Non-pigmented ciliary epithelial cell (primary cell): ENCODE results near the gene AGPAT3.

Experiments used
- DNase-seq: peaks from one replicate; pipeline ENCODE4 v3.0.0-alpha.2; 2010; ENCODE audit warnings: low read depth

Gene AGPAT3

GRCh38 chr21:43907751-43908150 is 42.7 kb downstream of the AGPAT3 start:
- DNase-seq = no peak

DNA sequence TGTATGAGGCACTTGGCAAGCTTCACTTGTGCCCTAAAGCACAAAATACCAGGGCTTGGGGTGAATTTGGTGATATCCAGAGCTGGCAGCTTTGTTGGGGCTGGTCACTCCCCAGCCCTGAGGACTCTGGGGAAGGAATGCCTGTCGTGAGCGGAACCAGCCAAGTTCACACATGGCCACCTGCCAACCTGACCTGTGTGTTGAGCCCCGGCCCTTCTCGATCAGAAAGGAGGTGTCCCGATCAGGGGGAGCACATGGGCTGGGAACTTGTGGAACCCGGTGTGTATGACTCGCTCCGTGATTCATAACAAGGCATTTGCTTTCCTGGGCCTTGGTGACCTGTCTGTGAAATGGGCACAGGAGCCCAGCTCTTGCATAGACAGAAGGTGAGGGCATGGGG is 43.1 kb downstream of the AGPAT3 start:
- no peak for DNase-seq

GRCh38 chr21:43909741-43910400 is 44.8 kb downstream of the AGPAT3 start:
- no peak for DNase-seq

DNA sequence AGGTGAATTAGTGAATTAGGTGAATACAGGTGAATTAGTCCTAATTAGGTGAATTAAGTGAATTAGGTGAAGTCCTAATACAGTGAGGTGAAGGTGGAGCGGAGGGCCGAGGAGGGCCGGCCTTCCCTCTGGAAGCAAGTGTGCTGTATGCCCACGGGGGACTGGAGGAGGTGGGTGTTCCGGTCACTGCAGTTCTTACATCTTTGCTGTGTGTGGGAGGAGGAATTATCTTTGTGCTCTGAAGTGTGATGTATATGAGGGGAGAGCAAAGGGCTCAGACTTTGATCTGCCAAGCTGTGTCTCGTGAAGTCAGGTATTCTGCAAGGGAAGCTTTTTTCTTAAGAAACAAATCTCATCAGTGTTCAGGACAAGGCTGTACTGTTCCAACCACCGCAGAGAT is 45.4 kb downstream of the AGPAT3 start:
- no peak for DNase-seq

- DNase-seq = no peak
Observed at GRCh38 chr21:43911015-43911934, 46.3 kb downstream of the AGPAT3 start.

- DNase-seq = no peak
Observed at GRCh38 chr21:43911935-43912487, 47.0 kb downstream of the AGPAT3 start.

DNA sequence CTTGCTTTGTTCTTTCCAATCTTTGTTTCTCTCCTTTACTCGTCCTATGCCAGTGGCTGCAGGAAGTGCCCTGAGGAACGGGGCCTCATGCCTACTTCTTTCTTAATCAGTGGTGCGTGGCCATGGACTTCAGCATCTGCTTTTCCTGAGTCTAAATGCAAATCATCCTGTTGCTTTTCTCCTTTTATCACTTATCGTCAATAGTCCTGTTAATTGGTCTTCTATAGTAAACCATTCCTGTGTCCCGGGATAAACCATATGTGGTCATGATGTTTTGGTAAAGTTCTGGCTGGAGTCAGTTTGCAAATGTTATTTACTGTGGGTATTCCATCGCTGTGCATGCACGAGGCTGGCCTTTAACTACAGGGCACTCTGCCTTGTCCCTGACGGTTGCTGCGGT is 47.5 kb downstream of the AGPAT3 start:
- no peak for DNase-seq

DNA sequence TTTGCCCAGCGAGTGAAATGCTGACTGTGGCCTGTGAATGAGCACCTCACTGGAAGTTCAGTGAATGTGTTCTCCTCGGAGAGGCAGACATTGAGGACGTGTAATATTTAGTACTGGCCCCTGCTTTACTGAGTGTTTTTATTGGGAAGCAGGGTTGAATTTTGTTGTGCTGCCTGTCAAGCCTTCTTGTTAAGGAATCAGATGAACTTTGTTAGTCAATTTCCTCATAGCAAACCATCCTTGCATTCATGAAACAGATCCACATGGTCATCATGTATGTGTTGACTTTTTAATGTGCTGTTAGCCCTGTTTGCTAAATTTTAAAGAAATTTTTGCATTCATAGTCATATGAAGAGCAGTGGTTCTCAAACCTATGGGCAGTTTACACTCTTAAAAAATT is 47.9 kb downstream of the AGPAT3 start:
- DNase-seq = no peak

DNA sequence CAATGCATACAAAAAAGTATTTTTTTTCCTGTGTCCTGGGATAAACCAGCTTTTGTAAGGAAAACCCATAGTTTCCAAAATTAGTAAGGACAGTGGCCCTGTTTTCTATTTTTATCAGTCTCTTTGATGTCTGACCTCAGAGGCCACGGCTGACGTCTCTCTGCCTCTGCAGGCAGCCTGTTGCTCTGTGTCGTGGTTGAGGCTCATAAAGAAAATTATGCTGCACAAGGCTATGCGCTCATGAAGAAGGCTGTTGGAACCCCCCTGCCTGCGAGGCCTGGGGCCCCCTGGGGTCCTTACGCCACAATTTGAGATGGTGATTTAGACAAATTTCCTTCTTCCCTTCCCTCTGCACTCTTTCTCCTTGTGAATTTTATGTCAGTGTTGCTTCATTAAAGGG is 48.9 kb downstream of the AGPAT3 start:
- no peak for DNase-seq

DNA sequence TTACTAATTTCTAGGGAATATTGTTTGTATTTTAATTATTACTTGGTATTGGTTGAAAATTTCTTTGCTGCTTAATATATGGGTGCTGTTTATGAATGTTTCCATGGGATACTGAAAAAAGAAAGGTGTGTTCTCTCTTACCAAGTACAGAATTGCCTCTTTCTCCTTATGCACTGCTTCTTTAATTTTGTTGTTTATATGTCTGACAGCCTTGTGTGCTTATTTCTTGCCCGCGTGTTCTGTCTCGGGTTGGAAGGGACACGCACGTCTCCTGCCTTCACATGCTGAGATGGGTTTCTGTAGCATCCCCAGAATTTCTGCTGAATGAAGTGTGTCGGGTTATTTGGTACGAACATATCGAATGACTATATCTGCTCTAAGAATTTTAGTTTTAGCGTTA is 51.1 kb downstream of the AGPAT3 start:
- no peak for DNase-seq

DNA sequence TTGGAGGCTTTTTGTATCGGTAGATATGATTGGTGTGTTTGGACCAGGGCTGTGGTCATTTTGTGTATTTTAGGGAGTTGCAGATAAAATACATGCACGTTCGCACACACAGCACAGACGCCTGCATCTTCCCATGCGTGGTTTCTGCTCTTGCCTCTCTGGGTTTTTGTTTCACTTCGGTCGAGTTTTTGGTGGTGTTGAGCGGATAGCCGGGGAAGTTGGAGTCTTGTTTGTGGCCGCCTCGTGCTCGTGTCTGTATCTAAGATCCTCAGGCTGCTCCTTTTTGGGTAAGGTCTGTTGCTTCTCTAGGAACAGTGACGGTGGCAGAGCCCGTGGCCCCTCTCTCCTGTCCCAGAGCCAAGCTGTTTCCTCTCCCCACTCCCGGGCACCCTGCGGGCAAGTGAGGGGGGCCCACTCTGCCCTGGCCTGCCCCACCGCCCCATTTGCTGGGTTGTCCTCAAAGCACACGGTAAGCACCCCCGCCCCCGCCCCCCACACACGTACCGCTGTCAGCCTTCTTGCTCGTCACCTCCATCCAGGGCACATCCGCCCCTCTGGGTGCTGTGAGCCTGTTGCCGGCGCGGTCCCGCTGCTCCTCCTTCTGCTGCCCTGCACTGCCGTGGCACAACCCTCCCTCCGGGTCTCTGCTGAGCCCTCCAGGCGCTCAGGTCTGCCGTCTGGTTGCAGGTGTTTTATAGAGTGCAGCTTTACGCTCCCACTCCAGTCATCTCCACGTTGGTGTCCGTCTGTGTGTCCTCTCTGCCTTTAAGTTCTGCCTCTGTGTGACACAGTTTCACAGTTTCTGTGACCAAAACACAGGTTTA is 51.9 kb downstream of the AGPAT3 start:
- no peak for DNase-seq

- DNase-seq = no peak
Observed at GRCh38 chr21:43917515-43918384, 52.7 kb downstream of the AGPAT3 start.

GRCh38 chr21:43918385-43918947 is 53.4 kb downstream of the AGPAT3 start:
- no peak for DNase-seq

GRCh38 chr21:43919283-43919682 is 54.3 kb downstream of the AGPAT3 start:
- DNase-seq = no peak

DNA sequence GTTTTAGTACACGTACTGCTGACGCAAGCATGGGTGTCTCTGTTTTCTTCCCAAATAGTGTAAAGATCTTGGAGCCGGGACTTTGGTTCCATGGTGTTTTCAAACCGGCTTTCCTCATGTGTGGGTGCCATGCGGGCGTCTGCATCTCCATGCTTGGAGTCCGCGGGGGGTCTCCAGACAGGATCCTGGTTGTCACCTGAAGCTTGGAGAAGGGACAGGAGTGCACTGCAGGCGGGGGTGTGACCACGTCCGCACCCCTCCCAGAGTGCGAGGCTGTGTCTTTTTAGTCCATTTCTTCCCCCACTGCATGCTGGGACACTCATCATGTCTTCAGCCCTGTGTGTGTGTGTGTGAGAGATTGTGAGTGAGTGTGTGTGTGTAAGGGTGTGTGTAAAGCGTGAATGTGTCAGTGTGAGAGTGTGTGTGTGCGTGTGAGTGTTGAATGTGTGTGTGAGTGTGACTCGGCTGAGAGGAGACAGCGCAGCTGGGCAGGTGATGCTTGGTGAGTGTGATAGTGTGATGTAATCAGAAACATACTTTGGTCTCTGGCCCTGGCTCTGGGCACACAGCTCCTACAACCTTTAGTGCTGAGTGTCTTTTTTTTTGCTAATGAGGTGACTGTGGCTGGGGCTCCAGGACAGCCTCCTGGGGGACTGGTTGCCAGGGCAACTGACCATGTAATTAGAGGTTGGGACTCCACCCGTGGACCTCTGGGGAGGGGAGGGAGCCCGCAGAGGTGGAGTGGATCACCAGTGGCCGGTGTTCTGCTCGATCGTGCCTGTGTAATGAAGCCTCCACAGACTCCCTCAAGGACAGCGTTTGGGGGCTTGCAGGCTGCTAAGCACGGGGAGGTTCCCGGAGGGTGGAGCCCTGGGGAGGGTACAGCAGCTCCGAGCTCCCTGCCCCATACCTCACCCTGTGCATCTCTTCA is 55.1 kb downstream of the AGPAT3 start:
- no peak for DNase-seq

- no peak for DNase-seq
Observed at GRCh38 chr21:43921571-43921978, 56.6 kb downstream of the AGPAT3 start.

DNA sequence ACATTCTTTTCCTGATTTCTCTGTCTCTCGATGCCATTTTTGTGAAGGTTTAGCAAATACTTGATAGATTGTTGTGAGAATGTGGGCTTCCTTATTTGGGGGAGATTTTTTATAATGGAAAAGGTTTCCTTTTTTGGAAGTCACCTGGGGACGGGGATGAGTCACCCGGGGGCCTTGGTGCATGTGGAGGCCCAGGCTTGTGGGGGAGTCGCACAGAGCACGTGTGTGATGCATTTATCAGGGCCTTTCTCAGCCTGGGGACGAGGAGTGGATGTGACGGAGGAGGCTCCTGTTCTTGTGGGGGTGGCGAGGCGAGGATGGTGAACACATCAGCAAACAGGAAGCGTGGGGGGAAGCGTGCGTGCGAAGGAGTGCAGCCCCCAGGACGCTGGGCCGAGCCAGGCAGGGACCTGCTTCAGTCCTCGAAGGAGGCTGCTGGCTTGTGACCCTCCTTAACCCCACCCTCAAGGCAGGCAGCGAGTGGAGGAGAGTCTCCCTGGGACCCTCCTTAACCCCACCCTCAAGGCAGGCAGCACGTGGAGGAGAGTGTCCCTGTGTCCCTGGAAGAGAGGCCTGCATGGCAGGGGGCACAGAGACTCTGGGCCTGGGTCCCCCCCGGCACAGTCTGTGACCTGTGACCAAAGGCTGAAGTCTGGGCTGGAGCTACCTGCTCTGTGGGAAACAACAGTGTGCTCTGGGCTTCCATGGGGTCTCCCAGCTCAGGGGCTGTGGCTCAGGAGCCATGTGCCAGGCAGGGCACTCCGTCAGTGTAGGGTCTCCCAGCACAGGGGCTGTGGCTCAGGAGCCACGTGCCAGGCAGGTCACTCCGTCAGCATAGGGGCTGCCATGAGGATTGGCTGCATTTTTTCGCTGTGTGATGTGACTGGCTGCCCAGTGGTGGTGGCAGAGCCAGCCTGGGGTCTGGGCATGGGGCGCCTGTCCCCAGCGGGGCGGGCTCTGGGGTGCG is 57.2 kb downstream of the AGPAT3 start:
- no peak for DNase-seq

DNA sequence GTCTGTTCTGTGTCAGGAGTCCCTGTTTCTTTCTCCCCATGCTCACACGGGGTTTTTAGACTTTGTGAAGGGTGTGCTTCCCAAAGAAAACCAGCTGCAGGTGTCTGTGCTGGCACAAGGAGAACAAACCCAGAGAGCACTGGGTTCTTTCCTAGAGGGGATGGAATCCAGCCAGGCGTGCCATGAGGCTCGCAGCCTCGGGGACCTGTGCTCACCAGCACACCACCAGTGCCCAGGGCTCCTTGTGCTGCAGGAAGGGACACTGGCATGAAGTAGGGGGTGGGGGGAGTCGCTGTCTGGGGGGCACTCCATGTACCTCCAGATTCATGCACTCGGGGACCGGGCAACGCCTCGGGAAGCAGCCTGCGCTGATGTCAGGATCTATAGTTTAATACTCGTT is 57.9 kb downstream of the AGPAT3 start:
- no peak for DNase-seq

- no peak for DNase-seq
Observed at GRCh38 chr21:43923391-43923790, 58.4 kb downstream of the AGPAT3 start.
